Stimulated activated CD8-positive, alpha-beta memory T cell treated with anti-CD3 and anti-CD28 coated beads, Interleukin-12 subunit alpha, Interleukin-12 subunit beta, amount 100 ng/mL, for 4 hours (primary cell): ENCODE measurements around the gene IQCN.

Experiments
- DNase-seq: peaks from one replicate; pipeline ENCODE4 v3.0.0-alpha.2; 2020; ENCODE audit warnings: low read depth

IQCN gene

DNA sequence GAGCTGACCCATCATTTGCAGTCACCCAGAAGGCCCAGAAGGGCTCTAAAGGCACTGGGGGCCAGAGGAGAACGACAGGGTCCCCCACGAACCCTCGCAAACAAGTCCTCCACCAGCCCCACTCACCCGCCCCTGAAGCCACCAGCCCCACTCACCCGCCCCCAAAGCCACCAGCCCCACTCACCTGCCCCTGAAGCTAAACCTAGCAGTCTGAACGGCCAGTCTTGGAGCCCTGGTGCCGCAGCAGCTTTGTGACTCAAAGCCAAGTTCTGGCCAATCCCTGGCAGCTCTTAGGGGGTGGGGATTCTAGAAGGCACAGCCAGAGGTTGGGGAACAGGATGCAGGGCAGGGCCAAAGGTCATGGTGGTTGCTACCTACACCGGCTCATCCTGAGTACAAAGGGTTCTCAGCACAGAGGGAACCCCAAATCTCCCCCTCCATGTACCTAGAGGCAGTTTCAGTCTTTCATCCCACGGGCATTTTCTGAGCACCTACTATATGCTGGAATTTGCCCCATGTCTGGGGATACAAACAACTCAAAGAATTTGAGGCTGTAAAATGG is at the start of gene IQCN:
Gene IQCN (minus strand): TSS at position 234 of the 562 bp plus-strand sequence. CDS start 4,974 bp downstream, outside the sequence.
- DNase-seq: no peak

DNA sequence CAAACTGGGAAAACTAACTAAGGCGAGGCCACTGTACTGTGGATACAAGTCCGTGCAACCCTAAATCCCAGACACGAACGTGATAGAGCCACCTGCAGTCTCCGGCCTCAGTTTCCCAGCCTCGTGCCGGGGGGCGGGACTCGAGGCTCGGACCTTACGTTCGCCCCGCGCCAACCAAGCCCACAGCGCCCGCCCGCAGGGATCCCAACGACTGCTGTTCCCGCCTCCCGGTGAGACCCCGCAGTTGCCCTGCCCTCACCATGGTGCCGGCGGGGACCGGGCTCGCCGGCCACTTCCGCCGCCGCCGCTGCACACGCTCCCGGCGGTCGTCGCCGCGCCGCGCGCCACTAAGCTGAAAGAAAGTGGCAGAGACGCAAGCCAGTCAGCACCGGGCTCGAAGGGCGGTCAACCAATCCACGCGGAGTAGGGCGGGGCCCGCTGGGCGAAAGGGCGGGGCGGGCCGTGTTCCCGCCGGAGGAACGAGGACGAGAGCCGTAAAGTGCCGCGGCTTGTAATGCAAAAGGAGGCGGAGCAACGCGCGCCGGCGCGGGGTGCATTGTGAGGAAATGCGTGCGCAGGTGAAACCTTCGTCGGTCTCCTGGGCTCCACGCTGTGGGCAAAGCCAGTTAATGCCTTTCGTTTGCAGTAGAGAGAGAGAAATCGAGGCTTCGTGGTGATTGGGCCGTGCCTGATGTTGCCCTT is 48.7 kb upstream of the IQCN start, which contains the start of gene LSM4:
Gene LSM4 (minus strand): TSS at position 318 of the 702 bp plus-strand sequence. CDS start 56 bp downstream, at position 262.
- DNase-seq: peak; percentile 99

DNA sequence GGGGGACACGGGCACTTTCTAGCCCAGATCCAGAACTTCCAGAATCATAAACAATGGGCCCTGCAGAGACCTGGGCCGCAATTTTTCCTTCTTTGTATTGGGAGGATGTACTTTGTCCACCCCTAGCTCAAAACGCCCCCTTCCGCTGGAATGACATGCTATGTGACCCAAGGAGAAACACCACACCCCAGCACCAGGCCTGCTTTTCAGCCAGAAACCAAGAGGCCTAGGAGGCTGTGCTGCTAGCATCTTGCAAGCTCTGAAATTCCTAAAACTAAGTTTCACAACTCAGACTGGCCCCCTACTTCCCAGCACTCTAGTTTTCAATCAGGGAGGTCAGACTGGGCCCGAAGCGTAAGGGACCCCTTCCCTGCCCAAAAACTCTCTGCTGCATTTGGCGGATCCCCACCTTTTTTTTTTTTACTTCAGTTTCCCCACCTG is 48.1 kb upstream of the IQCN start:
- DNase-seq: no peak

GRCh38 chr19:18321734-18322102 is 47.5 kb upstream of the IQCN start:
- DNase-seq: no peak

- DNase-seq: no peak
Observed at GRCh38 chr19:18320865-18321733, 46.8 kb upstream of the IQCN start.

DNA sequence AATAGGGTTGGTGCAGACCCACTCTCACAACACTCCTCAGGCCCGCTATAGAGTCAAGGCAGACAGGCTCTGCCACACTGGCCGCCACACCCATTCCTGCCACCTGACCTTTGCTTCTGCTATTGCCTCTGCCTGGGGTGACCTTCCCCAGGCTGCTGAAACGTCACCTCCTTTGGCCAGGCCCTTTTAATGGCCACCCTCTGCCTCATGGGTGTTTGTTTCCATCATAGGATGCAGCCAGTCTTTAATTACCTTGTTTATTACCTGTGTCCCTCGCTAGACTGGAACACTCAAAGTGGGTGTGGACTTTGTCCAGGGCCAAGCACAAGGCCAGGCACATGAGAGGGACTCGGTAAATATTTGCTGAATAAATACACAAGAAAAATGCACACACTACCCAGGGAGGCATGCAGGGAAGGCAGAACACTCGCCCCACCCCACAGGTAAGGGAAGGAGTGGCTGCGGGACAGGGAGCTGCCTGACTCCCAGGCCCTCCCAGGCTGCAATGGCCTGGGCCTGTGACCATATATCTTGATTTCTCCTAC is 45.4 kb upstream of the IQCN start:
- no peak for DNase-seq

- no peak for DNase-seq
Observed at GRCh38 chr19:18317961-18318800, 43.9 kb upstream of the IQCN start.

DNA sequence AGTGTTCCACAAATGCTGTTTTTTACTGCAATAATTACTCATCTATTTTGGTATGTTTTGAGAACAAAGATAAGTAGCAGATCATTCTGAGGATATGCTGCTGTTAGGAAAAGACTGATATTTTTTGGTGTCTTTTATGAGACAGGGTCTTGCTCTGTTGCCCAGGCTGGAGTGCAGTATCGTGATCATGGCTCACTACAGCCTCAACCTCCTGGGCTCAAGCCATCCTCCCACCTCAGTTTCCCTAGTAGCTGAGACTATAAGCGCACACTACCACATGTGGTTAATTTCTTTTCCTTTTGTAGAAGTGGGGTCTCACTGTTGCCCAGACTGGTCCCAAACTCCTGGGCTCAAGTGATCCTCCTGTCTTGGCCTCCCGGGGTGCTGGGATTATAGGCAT is 39.1 kb upstream of the IQCN start:
- no peak for DNase-seq

GRCh38 chr19:18312092-18312534 is 37.9 kb upstream of the IQCN start:
- DNase-seq: no peak

- no peak for DNase-seq
Observed at GRCh38 chr19:18311502-18312091, 37.3 kb upstream of the IQCN start.

- DNase-seq: no peak
Observed at GRCh38 chr19:18310966-18311365, 36.7 kb upstream of the IQCN start.

- DNase-seq: no peak
Observed at GRCh38 chr19:18310118-18310909, 36.1 kb upstream of the IQCN start.

DNA sequence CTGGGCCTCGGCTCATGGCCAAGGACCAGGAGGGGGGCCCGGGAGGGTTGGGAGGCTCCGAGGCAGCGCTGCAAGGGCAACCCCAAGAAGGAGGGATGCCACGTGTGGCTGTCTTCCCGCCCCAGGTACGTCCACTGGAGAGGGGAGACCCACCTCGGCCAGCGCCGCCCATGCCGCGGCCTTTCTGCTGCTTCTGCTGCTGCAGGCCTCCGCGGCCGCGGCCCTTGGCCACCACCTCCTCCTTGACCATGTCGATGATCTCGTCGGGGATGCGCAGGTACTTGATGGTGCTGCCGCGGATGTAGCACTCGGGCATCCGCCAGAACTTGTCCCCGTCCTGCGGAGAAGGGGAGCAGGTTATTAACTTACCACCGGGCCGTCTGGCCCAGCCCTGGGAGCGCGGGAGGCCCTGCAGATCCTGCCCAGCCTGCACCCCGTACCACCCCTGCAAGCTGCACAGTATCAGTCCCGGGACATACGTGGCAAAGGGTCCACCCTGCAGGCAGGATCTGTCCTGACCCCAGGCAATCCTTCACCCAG is 35.3 kb upstream of the IQCN start:
- DNase-seq: no peak

- no peak for DNase-seq
Observed at GRCh38 chr19:18308948-18309325, 34.7 kb upstream of the IQCN start.

- DNase-seq: no peak
Observed at GRCh38 chr19:18308051-18308947, 34.0 kb upstream of the IQCN start.

- no peak for DNase-seq
Observed at GRCh38 chr19:18307271-18307681, 33.0 kb upstream of the IQCN start.

GRCh38 chr19:18306888-18307260 is 32.6 kb upstream of the IQCN start:
- no peak for DNase-seq

- no peak for DNase-seq
Observed at GRCh38 chr19:18306209-18306887, 32.1 kb upstream of the IQCN start.
